Cardiac fibroblast (primary cell): Measurements from ENCODE around the gene C14orf39.

Experiments used
- DNase-seq, 2 donors: peaks; one replicate each; pipeline versions ENCODE4 v3.0.0 to v3.0.0-alpha.2; 2010; ENCODE audit warnings: low read depth in 2 of 2
- H3K4me3 ChIP-seq, 2 donors: replicated peaks in 1 of 2; 1 replicate in 1 of 2; 2 replicates in 1 of 2; pipeline ENCODE4 v1.5.1; 2011; ENCODE audit warnings: low read depth in 2 of 2, low read length in 2 of 2, mild to moderate bottlenecking in 2 of 2, moderate library complexity in 1 of 2
- TF ChIP-seq, protein P1 (sequence below): IDR thresholded peaks from one replicate; pipeline ENCODE4 v1.5.1; 2011; ENCODE audit warnings: low read depth, mild to moderate bottlenecking, low read length, inconsistent platforms

Gene C14orf39

DNA sequence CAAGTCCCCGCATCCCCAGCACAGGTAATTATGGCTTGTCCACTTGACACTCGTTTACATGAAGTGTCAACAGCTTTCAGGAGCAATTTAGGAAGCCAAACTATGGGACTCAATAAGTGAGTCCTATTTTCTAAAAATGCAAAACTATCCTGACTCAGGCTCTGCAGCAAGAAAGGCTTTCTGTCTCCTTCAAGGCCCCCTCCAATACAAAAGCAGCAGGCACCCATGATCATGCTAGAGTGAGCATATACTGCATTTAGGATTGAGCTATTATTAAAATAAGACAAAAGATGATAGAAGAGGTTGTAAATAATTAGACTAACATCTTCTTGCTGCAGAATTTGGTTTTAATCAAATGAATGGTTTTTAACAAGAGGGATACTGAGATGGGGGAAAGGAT, 26.3 kb upstream of the C14orf39 start:
- no peak overlapping the region for H3K4me3 ChIP-seq
- no peak for DNase-seq
- TF ChIP-seq, protein P1, sequence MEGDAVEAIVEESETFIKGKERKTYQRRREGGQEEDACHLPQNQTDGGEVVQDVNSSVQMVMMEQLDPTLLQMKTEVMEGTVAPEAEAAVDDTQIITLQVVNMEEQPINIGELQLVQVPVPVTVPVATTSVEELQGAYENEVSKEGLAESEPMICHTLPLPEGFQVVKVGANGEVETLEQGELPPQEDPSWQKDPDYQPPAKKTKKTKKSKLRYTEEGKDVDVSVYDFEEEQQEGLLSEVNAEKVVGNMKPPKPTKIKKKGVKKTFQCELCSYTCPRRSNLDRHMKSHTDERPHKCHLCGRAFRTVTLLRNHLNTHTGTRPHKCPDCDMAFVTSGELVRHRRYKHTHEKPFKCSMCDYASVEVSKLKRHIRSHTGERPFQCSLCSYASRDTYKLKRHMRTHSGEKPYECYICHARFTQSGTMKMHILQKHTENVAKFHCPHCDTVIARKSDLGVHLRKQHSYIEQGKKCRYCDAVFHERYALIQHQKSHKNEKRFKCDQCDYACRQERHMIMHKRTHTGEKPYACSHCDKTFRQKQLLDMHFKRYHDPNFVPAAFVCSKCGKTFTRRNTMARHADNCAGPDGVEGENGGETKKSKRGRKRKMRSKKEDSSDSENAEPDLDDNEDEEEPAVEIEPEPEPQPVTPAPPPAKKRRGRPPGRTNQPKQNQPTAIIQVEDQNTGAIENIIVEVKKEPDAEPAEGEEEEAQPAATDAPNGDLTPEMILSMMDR: no peak

DNA sequence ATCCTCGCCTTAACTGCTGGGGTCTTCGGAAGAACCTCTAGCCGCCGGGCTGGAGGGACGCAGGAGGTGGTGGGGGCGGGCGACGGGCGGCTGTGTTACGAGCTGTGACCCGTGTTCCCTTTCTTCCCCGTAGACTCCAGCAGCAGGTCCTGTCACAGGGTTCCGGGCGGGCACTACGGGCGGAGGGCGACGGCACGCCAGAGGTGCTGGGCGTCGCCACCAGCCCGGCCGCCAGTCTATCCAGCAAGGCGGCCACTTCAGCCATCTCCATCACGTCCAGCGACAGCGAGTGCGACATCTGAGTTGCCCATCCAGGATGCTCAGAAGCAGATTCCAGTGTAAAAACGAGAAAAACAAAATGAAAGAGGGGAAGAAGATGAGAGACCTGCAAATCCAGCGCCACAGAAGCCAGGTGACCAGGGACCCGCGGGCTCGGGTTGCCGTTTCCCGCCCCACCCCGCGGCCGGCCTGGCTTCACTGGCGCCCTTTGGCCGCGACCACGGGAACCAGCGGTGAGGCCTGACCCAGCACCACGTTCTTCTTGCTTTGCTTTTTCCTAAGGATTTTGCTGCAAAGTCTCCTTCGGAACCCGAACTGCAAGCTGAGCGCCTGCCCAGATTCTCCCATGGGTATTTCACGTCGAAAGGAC, 25.2 kb upstream of the C14orf39 start:
- no peak overlapping the region for H3K4me3 ChIP-seq
- TF ChIP-seq, protein P1: no peak
- DNase-seq: no peak

DNA sequence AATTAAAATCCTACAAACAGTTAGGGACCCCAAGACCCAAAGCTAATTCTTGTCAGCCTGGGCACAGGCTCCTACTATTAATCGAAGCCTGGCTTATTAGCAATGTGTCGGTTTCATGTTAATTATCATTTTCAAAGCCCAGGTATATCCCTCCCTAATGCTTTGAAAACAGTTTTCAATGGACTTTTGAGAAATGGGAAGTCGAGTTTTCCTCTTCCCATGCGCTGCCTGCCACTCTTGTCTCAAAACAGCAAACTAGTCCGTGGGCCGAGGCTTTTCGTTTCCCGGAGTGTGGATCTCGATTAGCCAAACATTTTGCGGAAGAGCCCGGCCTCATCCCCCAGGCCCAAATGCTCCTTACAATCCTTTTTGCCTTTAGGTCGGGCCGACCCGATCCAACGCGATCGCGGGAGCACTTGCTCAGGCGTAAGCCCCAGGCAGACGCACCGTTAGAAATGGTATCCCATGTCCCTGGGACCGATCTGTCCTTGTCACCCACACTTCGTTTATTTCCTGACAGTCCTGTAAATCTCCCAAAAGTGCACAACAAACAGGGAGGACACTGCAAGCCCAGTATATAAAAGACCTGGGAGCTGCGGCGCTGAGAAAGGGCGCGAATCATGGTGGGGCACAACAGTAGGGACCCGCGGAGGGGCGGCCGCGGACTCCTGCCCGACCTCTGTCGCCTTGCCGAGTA, 24.5 kb upstream of the C14orf39 start:
- no peak for DNase-seq
- no peak overlapping the region for H3K4me3 ChIP-seq
- TF ChIP-seq, protein P1: no peak

DNA sequence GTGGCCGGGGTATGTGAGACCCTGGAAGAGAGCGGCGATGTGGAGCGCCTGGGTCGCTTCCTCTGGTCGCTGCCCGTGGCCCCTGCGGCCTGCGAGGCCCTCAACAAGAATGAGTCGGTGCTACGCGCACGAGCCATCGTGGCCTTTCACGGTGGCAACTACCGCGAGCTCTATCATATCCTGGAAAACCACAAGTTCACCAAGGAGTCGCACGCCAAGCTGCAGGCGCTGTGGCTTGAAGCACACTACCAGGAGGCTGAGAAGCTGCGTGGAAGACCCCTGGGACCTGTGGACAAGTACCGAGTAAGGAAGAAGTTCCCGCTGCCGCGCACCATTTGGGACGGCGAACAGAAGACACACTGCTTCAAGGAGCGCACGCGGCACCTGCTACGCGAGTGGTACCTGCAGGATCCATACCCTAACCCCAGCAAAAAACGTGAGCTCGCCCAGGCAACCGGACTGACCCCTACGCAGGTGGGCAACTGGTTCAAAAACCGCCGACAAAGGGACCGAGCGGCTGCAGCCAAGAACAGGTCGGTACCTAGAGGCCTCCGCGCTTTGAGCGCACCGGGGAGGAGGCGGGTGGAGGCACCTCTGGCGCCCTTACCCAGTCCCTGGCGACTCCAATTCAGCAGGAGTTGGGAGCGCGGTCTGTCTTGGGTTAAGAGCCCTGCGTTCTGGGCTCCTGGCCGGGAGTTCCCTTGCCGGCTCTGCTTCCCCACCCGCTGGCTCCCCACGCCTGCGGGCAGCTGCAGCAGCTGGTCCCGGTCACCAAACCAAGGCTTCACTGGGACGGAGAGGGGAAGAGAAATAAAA, 23.8 kb upstream of the C14orf39 start:
- DNase-seq: peak in 1 of 2 donors; percentile 12
- no peak overlapping the region for H3K4me3 ChIP-seq
- TF ChIP-seq, protein P1: no peak

DNA sequence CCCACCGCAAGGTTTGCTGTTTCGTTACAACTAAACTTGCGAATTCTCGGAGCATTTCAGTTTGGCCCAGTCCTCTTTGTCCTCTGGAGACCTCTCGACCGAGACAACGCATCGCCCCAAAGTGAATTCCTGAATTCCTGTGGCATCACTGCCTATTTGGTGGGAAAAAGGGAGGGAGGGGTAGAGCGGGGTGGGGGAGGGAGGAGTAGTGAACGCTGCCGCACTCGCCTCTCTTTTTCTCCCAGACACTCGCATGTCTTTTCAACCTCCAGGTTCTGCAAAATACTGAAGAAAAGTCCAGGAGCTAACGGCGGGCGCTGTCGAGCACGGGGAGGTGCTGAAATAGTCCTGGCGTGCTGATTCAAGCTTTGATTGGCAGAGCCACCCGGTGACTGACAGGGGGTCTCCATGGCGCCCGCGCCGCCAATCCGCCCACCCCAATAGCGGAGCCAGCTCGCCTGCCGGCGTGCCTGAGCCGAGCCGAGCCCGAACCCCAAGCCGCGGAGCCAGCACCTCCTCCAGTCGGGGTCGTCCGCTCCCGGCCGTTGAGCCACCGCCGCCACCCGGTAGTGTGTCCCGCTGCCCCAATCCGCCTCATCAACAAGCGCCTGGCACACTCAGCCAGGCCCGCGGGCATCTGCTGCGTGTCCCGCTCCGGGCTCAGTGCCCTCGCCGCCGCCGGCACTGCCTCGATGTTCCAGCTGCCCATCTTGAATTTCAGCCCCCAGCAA, 23.0 kb upstream of the C14orf39 start, which contains the start of gene SIX6:
Gene SIX6 (plus strand): TSS at position 440 of the 731 bp plus-strand sequence. CDS start 253 bp downstream, at position 693.
- H3K4me3 ChIP-seq: no peak within 1 kb of the TSS
- peak in 1 of 2 donors; percentile 12 for DNase-seq
- TF ChIP-seq, protein P1: no peak

DNA sequence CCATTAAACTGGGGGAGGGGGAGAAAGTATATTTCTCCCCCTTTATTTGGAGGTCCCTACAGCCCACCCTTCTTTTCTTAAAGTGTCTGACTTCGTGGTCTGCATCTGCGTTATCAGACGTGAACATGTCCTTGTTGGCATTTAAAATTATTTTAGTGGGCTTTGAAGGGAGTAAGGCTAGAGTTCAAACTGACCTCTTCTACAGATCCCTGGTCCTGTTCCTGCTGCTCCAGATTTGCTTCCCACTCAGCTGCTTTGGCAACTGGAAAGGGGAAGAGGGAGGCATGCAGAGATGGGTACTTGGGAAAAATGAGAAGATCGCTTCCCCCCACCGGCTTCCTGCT, 22.5 kb upstream of the C14orf39 start:
- TF ChIP-seq, protein P1: no peak
- H3K4me3 ChIP-seq: no peak overlapping the region
- DNase-seq: no peak
